Glutamatergic neuron (in vitro differentiated cells): ENCODE measurements around the gene TNFRSF11A. TPM values are rescaled to one million over a fixed set of nuclear protein-coding genes. Genes with fewer than 3 reads are reported as not detected.

ENCODE experiments used
- DNase-seq: peaks from one replicate; pipeline ENCODE4 v3.0.0; 2022
- H3K27ac Mint-ChIP-seq: one replicate; pipeline ENCODE4 v1.8.0; 2020; ENCODE audit warnings: mild to moderate bottlenecking, mixed read lengths, inconsistent platforms; ENCODE audit not compliant: unreplicated experiment
- H3K27me3 Mint-ChIP-seq: one replicate; pipeline ENCODE4 v1.8.0; 2020; ENCODE audit warnings: mild to moderate bottlenecking, moderate library complexity, mixed read lengths, inconsistent platforms; ENCODE audit not compliant: unreplicated experiment
- H3K36me3 Mint-ChIP-seq: one replicate; pipeline ENCODE4 v1.8.0; 2020; ENCODE audit warnings: mild to moderate bottlenecking, mixed read lengths, inconsistent platforms; ENCODE audit not compliant: unreplicated experiment
- H3K4me1 Mint-ChIP-seq: one replicate; pipeline ENCODE4 v1.8.0; 2020; ENCODE audit warnings: mild to moderate bottlenecking, low read depth, mixed read lengths, inconsistent platforms; ENCODE audit not compliant: unreplicated experiment
- H3K4me3 Mint-ChIP-seq: one replicate; pipeline ENCODE4 v1.8.0; 2020; ENCODE audit warnings: mild to moderate bottlenecking, mixed read lengths, inconsistent platforms; ENCODE audit not compliant: unreplicated experiment
- H3K9me3 Mint-ChIP-seq: one replicate; pipeline ENCODE4 v1.8.0; 2020; ENCODE audit warnings: mild to moderate bottlenecking, moderate library complexity, mixed read lengths, inconsistent platforms; ENCODE audit not compliant: unreplicated experiment
- CTCF ChIP-seq: fragments of 200-600 bp; sonication (generic); IDR thresholded peaks from one replicate; pipeline ENCODE4 v1.5.0; 2021; ENCODE audit not compliant: partially characterized antibody, unreplicated experiment
- total RNA-seq: library from RNA; stranded (reverse); fragmentation: NEBNext Ultra II Directional; extraction: Animal tissue kit (Norgen Biotek cat#: 25700); gene quantifications from one replicate; pipeline ENCODE4 v1.2.1, GENCODE V29; 2021; ENCODE audit not compliant: unreplicated experiment

The TNFRSF11A gene
- total RNA-seq, 1 donor from 2014 or later: 1.2 TPM

- Mint-ChIP-seq H3K27me3 (peaks cover 3% of the 10 kb centered on the region), H3K4me3 (no peak overlapping the region), H3K27ac (no peak overlapping the region), H3K9me3 (peaks cover 4% of the 10 kb centered on the region), H3K4me1 (peaks cover 17% of the 10 kb centered on the region), H3K36me3 (no peaks in the 10 kb centered on the region)
- DNase-seq: no peak
- no peak for TF ChIP-seq CTCF
These were observed 7.3 kb downstream of the TNFRSF11A start for GRCh38 chr18:62332431-62332830.

- Mint-ChIP-seq H3K4me3 (no peak overlapping the region), H3K4me1 (peaks cover 13% of the 10 kb centered on the region), H3K36me3 (no peaks in the 10 kb centered on the region), H3K27me3 (peaks cover 4% of the 10 kb centered on the region), H3K9me3 (no peaks in the 10 kb centered on the region), H3K27ac (no peak overlapping the region)
- TF ChIP-seq CTCF: no peak
- no peak for DNase-seq
These were observed 8.0 kb downstream of the TNFRSF11A start for GRCh38 chr18:62332964-62333695.

GRCh38 chr18:62334120-62334519 lies 9.0 kb downstream of the TNFRSF11A start:
- TF ChIP-seq CTCF: no peak
- H3K27ac Mint-ChIP-seq: no peak overlapping the region
- DNase-seq: no peak
- no peaks in the 10 kb centered on the region for H3K9me3 Mint-ChIP-seq
- no peak overlapping the region for H3K4me3 Mint-ChIP-seq
- peaks cover 9% of the 10 kb centered on the region for H3K4me1 Mint-ChIP-seq
- peaks cover 4% of the 10 kb centered on the region for H3K27me3 Mint-ChIP-seq
- H3K36me3 Mint-ChIP-seq: no peaks in the 10 kb centered on the region

- H3K36me3 Mint-ChIP-seq: no peaks in the 10 kb centered on the region
- H3K27ac Mint-ChIP-seq: no peak overlapping the region
- peaks cover under 1% of the 10 kb centered on the region for H3K4me1 Mint-ChIP-seq
- H3K9me3 Mint-ChIP-seq: no peaks in the 10 kb centered on the region
- H3K4me3 Mint-ChIP-seq: no peak overlapping the region
- no peak for DNase-seq
- TF ChIP-seq CTCF: no peak
- peaks cover 4% of the 10 kb centered on the region for H3K27me3 Mint-ChIP-seq
These were observed 10.4 kb downstream of the TNFRSF11A start for GRCh38 chr18:62335494-62335893.

- Mint-ChIP-seq H3K27me3 (peaks cover 4% of the 10 kb centered on the region), H3K9me3 (no peaks in the 10 kb centered on the region), H3K4me3 (no peak overlapping the region), H3K4me1 (no peaks in the 10 kb centered on the region), H3K27ac (no peak overlapping the region), H3K36me3 (no peaks in the 10 kb centered on the region)
- DNase-seq: no peak
- TF ChIP-seq CTCF: no peak
These were observed 11.5 kb downstream of the TNFRSF11A start for GRCh38 chr18:62336618-62337017.
